Fibroblast of the conjunctiva (primary cell): ENCODE results near the gene NTRK1.

ENCODE experiments used
- DNase-seq: peaks from one replicate; pipeline ENCODE4 v3.0.0-alpha.2; 2010; ENCODE audit warnings: low read depth

Gene NTRK1

GRCh38 chr1:156857532-156857931 lies 3.1 kb upstream of the NTRK1 start:
- DNase-seq: no peak

- DNase-seq: no peak
These were observed 2.1 kb upstream of the NTRK1 start for GRCh38 chr1:156858555-156858956.

- DNase-seq: no peak
These were observed 1.6 kb upstream of the NTRK1 start, which contains the start of gene INSRR for GRCh38 chr1:156858959-156859522. Gene INSRR, minus strand, starts transcription at chr1:156859117. Its CDS starts 496 bp downstream, at chr1:156858621.

- no peak for DNase-seq
These were observed 1.0 kb upstream of the NTRK1 start for GRCh38 chr1:156859523-156860112.

GRCh38 chr1:156860113-156860627 lies 495 bp upstream of the NTRK1 start:
- no peak for DNase-seq

- DNase-seq: no peak
These were observed 1.9 kb downstream of the NTRK1 start for GRCh38 chr1:156862584-156862983.

GRCh38 chr1:156862997-156863599 lies 2.4 kb downstream of the NTRK1 start:
- DNase-seq: no peak

GRCh38 chr1:156863631-156864030 lies 3.0 kb downstream of the NTRK1 start:
- no peak for DNase-seq

- DNase-seq: no peak
These were observed 4.1 kb downstream of the NTRK1 start for GRCh38 chr1:156864796-156865195.

- no peak for DNase-seq
These were observed 4.6 kb downstream of the NTRK1 start for GRCh38 chr1:156865258-156865657.

- no peak for DNase-seq
These were observed 5.2 kb downstream of the NTRK1 start for GRCh38 chr1:156865865-156866248.

- DNase-seq: no peak
These were observed 5.7 kb downstream of the NTRK1 start for GRCh38 chr1:156866249-156866909.

GRCh38 chr1:156868341-156868740 lies 7.7 kb downstream of the NTRK1 start:
- DNase-seq: no peak

- DNase-seq: no peak
These were observed 8.8 kb downstream of the NTRK1 start for GRCh38 chr1:156869455-156869854.

GRCh38 chr1:156873659-156874058 lies 13.0 kb downstream of the NTRK1 start:
- DNase-seq: no peak

- no peak for DNase-seq
These were observed 13.5 kb downstream of the NTRK1 start for GRCh38 chr1:156874142-156874541.

GRCh38 chr1:156874572-156875340 lies 14.1 kb downstream of the NTRK1 start:
- no peak for DNase-seq

GRCh38 chr1:156875341-156875615 lies 14.6 kb downstream of the NTRK1 start:
- DNase-seq: no peak

- no peak for DNase-seq
These were observed 15.6 kb downstream of the NTRK1 start for GRCh38 chr1:156876281-156876680.

- DNase-seq: no peak
These were observed 16.9 kb downstream of the NTRK1 start for GRCh38 chr1:156877433-156878170.

- no peak for DNase-seq
These were observed 19.2 kb downstream of the NTRK1 start for GRCh38 chr1:156879876-156880275.

- no peak for DNase-seq
These were observed 19.8 kb downstream of the NTRK1 start for GRCh38 chr1:156880473-156880872.
